GM19452 (cell line): ENCODE data around the gene MACROD2.

ENCODE experiments used
- ATAC-seq: cut with Tn5 transposase; IDR thresholded peaks from one replicate; pipeline ENCODE4 v1.9.1; 2021; ENCODE audit not compliant: unreplicated experiment

Gene MACROD2

DNA sequence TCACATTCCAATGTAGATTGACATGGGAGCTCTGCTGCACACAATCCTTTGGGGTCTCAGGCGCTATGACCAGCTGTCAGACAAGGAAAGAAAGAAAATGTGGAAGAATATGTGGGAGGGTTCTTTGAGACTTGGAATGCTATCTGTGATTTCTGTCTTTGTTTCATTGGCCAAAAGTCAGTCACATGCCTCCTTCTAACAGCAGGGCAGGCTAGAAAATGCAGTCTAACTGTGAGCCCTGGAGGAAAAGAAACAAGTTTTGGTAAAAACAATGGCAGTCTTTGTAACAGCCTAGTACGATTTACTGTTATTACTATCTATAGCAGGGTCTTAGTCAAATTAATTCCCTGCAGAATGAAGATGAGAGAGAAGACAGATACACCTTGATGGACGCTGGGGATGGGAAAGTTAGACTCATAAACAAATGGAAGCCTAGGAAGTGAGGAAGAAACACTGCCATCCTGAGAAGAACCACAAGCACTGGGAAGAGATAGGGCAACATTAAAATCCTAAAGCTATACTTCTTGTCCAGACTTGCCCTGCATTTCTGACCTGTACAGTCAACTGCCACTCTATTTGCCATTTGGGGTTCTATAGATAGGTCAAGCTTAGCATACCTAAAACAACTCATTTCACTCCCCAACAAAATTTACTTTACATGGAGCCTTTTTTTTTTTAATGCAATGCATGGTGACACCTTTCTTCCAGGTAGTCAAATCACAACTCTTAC, 1744.9 kb downstream of the MACROD2 start:
- no peak for ATAC-seq

DNA sequence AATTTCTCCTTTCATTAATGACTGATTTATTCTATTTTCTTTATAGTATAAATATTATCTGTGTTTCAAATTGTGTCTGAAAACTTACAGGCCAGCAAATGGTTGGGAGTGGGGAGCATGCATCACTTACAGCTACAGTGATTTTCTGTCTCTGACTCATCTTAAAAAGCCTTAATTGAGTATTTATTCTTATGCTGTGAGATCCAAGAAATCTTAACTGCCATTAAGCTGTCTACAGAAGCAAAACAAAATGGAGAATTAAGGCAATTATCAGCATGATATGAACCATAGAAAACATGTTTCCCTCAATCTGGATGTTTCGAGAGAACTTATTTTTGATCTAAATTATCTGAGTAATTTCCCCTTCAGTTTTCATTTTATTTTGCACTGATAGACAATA, 1746.8 kb downstream of the MACROD2 start:
- no peak for ATAC-seq

GRCh38 chr20:15742627-15743026, 1747.3 kb downstream of the MACROD2 start:
- no peak for ATAC-seq

GRCh38 chr20:15756002-15756753, 1760.9 kb downstream of the MACROD2 start:
- ATAC-seq = no peak

- ATAC-seq = no peak
Measured at GRCh38 chr20:15756754-15757115, 1761.4 kb downstream of the MACROD2 start.

DNA sequence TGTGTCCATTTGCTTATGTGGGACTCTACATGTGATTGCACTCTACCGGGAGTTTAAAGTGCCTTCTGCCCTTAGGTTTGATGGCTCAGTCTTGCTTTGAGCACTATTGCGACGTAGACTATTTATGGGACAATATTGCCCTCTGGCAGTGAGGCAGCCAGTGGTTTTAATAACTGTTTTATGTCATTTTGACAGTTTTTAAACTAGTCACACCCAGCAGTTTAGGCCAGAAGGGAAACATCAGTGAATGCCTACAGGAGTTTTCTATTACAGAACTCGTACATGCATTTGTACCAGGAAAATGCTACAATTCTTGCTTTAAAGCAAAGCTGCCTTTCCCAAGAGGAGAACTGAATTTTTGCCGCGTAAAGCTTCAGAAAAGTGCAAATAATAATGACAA, 1764.3 kb downstream of the MACROD2 start:
- no peak for ATAC-seq

DNA sequence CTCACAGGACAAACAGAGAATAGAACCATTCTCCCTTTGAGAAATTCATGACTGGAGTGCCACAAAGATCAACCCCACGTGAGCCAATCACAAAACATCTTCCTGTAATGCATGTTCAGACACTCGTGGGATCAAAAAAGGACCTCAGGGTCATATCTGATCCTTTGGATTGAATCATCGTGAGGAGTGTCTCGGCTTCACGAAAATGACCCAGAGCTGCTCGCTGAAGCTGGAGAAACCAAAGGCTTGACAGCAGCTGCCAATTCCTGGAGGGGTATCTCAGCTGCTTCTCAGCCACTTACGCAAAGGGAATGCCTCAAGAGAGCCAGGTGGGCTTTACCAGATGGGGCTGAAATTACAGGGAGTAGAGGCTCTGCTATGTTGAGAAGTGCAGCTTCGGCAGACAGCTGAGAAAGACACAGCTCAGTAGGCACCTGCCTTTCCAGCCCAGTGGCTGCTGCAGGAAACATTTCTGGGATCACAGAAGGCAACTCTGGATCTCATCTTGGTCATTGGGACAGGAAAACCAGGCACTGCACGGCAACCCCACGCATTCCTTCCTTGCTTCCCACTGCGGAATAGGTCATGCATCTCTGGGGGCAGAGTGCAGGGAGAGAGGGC, 1764.8 kb downstream of the MACROD2 start:
- no peak for ATAC-seq

DNA sequence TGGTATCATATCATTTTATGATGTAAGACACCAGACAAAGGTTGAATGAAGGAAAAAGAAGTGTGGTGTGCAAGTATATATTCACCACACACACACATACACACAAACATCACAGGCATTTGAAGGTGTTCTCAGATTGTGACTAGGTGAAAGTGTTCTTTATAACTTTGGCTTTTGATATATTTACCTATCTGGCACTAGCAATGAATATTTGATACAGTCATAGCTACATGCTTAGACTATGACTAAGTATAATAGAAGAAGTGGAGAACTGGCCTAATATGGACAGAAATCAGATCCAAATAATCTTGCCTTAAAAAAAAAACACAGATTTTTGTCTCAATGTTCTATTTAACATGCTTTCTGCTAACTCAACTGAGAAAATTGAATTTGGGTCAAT, 1768.0 kb downstream of the MACROD2 start:
- ATAC-seq = no peak

GRCh38 chr20:15767586-15767985, 1772.3 kb downstream of the MACROD2 start:
- no peak for ATAC-seq

- ATAC-seq = no peak
Measured at GRCh38 chr20:15767999-15768741, 1772.9 kb downstream of the MACROD2 start.

- ATAC-seq = no peak
Measured at GRCh38 chr20:15772826-15773225, 1777.5 kb downstream of the MACROD2 start.

- no peak for ATAC-seq
Measured at GRCh38 chr20:15774926-15775325, 1779.6 kb downstream of the MACROD2 start.

DNA sequence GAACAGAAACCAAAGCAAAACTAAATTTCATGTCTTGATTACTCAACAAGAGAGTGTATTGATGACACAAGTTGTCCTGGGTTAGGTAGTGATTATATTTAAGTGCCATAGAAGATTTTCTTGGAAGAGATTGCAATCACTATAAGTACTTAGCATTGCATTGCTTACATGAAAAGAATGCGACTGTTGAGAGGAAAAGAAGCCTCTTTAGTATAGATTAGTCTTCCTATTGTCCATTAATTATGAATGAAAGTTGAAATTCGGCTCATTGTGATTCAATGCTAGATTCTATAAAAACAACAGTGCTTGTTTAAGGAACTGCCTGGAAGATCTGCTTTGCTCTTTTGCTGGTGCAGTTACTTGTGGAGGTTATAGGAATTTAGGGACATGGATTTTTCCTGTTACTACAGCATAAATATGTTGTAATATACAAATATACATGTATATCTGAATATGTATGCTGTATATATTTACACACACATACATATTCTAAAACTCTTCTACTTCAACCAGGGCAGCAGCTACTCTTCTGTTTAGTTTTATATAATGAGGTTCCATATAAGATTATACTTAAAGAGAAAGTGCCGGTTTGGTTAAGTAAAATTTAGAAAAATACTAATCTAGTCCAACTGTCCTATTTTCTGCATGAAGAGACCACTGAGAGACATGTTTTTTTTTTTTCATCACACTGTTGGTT, 1781.6 kb downstream of the MACROD2 start:
- no peak for ATAC-seq

GRCh38 chr20:15784020-15784419, 1788.7 kb downstream of the MACROD2 start:
- ATAC-seq = no peak

- ATAC-seq = no peak
Measured at GRCh38 chr20:15789079-15789478, 1793.8 kb downstream of the MACROD2 start.

GRCh38 chr20:15792855-15793254, 1797.5 kb downstream of the MACROD2 start:
- ATAC-seq = no peak

GRCh38 chr20:15794409-15794808, 1799.1 kb downstream of the MACROD2 start:
- no peak for ATAC-seq

GRCh38 chr20:15795305-15796019, 1800.1 kb downstream of the MACROD2 start:
- no peak for ATAC-seq

GRCh38 chr20:15799871-15800270, 1804.6 kb downstream of the MACROD2 start:
- ATAC-seq = no peak

DNA sequence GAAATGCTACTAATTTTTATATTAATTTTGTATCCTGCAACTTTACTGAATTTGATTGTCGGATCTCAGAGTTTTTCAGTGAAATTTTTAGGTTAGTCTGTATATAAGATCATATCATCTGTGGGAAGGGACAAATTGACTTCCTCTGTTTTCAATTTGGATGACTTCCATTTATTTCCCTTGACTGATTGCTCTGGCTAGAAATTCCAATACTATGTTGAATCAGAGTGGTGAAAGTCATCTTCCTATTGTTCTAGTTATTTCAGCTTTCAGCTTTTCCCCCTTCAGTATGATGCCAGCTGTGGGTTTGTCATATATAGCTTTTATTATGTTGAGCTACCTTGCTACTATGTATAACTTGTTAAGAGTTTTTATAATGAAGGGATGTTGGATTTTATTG, 1806.7 kb downstream of the MACROD2 start:
- ATAC-seq = no peak
